BJ (cell line): ENCODE measurements around the gene TBL1XR1. TPM values are rescaled to one million over a fixed set of nuclear protein-coding genes. Genes with fewer than 3 reads are reported as not detected.

Experiments used
- CTCF ChIA-PET: fragments of 350-600 bp; formaldehyde crosslinking; extraction: SDS; loops from one replicate; lab custom pipeline; 2021; ENCODE audit warnings: antibody characterized with exemption, inconsistent platforms; lab: Yijun Ruan, JAX
- POLR2A ChIA-PET: fragments of 300-600 bp; sonication (Branson Sonifier 250); formaldehyde crosslinking; extraction: SDS; loops from one replicate; lab custom pipeline; 2021; ENCODE audit warnings: antibody characterized with exemption; lab: Charles Lee
- DNase-seq: peaks from one replicate; pipeline ENCODE4 v3.0.0-alpha.2; 2011; ENCODE audit warnings: low read depth
- H3K27me3 ChIP-seq: 2 replicates; pipeline ENCODE4 v1.6.0; 2011; ENCODE audit warnings: low read length; ENCODE audit not compliant: control insufficient read depth, insufficient read depth
- H3K36me3 ChIP-seq: 2 replicates; pipeline ENCODE4 v1.5.1; 2011; ENCODE audit warnings: low read length; ENCODE audit not compliant: control insufficient read depth, insufficient read depth
- H3K4me3 ChIP-seq: 2 replicates; pipeline ENCODE4 v1.5.1; 2011; ENCODE audit warnings: low read depth, mild to moderate bottlenecking, control low read depth, low read length
- CTCF ChIP-seq: IDR thresholded peaks from 2 replicates; pipeline ENCODE4 v1.5.1; 2011; ENCODE audit warnings: low read depth, mild to moderate bottlenecking, control low read depth, inconsistent platforms, low read length, moderate library complexity; ENCODE audit not compliant: insufficient read depth
- polyA plus RNA-seq: library from polyadenylated mRNA; depleted of rRNA; stranded (reverse); fragments of >200 nt; gene quantifications from 2 replicates; pipeline ENCODE4 v1.2.3, GENCODE V29; 2011

The TBL1XR1 gene
- polyA plus RNA-seq, 1 experiment = 95.4 TPM

- ChIA-PET POLR2A (no interaction called here), CTCF (no interaction called here)
- H3K36me3 ChIP-seq = no peaks in the 10 kb centered on the region
These were observed 83.0 kb downstream of the TBL1XR1 start for GRCh38 chr3:177114253-177114652.

GRCh38 chr3:177111541-177111949, 85.7 kb downstream of the TBL1XR1 start:
- CTCF ChIA-PET = interaction anchor here (0.7 kb wide), 1 partner anchor 15 kb away, joined by 3 read pairs; no protein-coding TSS in a partner anchor
- H3K36me3 ChIP-seq = no peaks in the 10 kb centered on the region
- DNase-seq = no peak
- TF ChIP-seq CTCF = no peak
- no peak overlapping the region for H3K4me3 ChIP-seq
- POLR2A ChIA-PET = no interaction called here
- H3K27me3 ChIP-seq = no peaks in the 10 kb centered on the region

More at GRCh38 chr3:177114253-177114652, 83.0 kb downstream of the TBL1XR1 start:
- no peak for DNase-seq
- H3K27me3 ChIP-seq = no peaks in the 10 kb centered on the region
- TF ChIP-seq CTCF = no peak
- no peak overlapping the region for H3K4me3 ChIP-seq

GRCh38 chr3:177110895-177111294, 86.4 kb downstream of the TBL1XR1 start:
- no peaks in the 10 kb centered on the region for H3K36me3 ChIP-seq
- H3K27me3 ChIP-seq = no peaks in the 10 kb centered on the region
- DNase-seq = no peak
- CTCF ChIA-PET = no interaction called here
- TF ChIP-seq CTCF = no peak
- POLR2A ChIA-PET = no interaction called here
- no peak overlapping the region for H3K4me3 ChIP-seq

- ChIA-PET CTCF (no interaction called here), POLR2A (no interaction called here)
- Histone ChIP-seq H3K4me3 (no peak overlapping the region), H3K36me3 (no peaks in the 10 kb centered on the region), H3K27me3 (no peaks in the 10 kb centered on the region)
- DNase-seq = no peak
- TF ChIP-seq CTCF = no peak
These were observed 86.9 kb downstream of the TBL1XR1 start for GRCh38 chr3:177110386-177110785.

GRCh38 chr3:177109688-177110330, 87.5 kb downstream of the TBL1XR1 start:
- Histone ChIP-seq H3K4me3 (no peak overlapping the region), H3K36me3 (no peaks in the 10 kb centered on the region), H3K27me3 (no peaks in the 10 kb centered on the region)
- DNase-seq = no peak
- ChIA-PET CTCF (no interaction called here), POLR2A (no interaction called here)
- TF ChIP-seq CTCF = no peak
